Right lobe of liver (tissue), 6 donors: ENCODE data around the gene TMEM139. TPM values are rescaled to one million over a fixed set of nuclear protein-coding genes. Genes with fewer than 3 reads are reported as not detected.
A peak's percentile ranks its signal among the peaks of the same experiment; 100 is the strongest.

Experiments
- ATAC-seq, 4 donors: fragments of 200-7000 bp; cut with Tn5 transposase; one replicate each; pipeline ENCODE4 v1.9.1; 2020; ENCODE audit warnings: mild to moderate bottlenecking in 4 of 4, moderate library complexity in 4 of 4
- DNase-seq, 3 donors: peaks; one replicate each; pipeline ENCODE4 v3.0.0-alpha.2; 2020
- H3K27ac ChIP-seq, 3 donors: fragments of 200-600 bp; one replicate each; pipeline ENCODE4 v1.8.0; 2022
- H3K27me3 ChIP-seq, 2 donors: fragments of 200-600 bp; one replicate each; pipeline ENCODE4 v1.8.0; 2022
- H3K36me3 ChIP-seq, 4 donors: fragments of 200-600 bp; sonication (generic) in 1 of 4; one replicate each; pipeline versions ENCODE4 v1.5.1 to v1.8.0; 2017 to 2022; ENCODE audit warnings: control low read depth in 1 of 4
- H3K4me1 ChIP-seq, 4 donors: fragments of 200-600 bp; sonication (generic) in 1 of 4; one replicate each; pipeline versions ENCODE4 v1.5.1 to v1.8.0; 2017 to 2022; ENCODE audit warnings: control low read depth in 1 of 4
- H3K4me3 ChIP-seq, 3 donors: fragments of 200-600 bp; one replicate each; pipeline ENCODE4 v1.8.0; 2022
- H3K9me3 ChIP-seq, 4 donors: fragments of 200-600 bp; sonication (generic) in 1 of 4; one replicate each; pipeline versions ENCODE4 v1.5.1 to v1.8.0; 2017 to 2022; ENCODE audit warnings: control low read depth in 1 of 4
- CTCF ChIP-seq, 4 donors: fragments of 200-600 bp in 3 of 4; fragments of 450-650 bp in 1 of 4; IDR thresholded peaks; one replicate each; pipeline versions ENCODE4 v1.5.1 to v1.8.0; 2016 to 2022; ENCODE audit warnings: antibody characterized with exemption in 4 of 4, mild to moderate bottlenecking in 2 of 4
- POLR2A ChIP-seq: fragments of 450-650 bp; IDR thresholded peaks from one replicate; pipeline ENCODE4 v1.6.1; 2017; ENCODE audit warnings: antibody characterized with exemption, mild to moderate bottlenecking
- WGBS: methylation state at CpG from one replicate; pipeline ENCODE4 v1.1.6; 2018; ENCODE audit warnings: low coverage, low lambda C conversion rate; ENCODE audit not compliant: insufficient coverage; ENCODE audit errors: missing lambda C conversion rate; 5-methylcytosine and 5-hydroxymethylcytosine counted together
- intact Hi-C, 2 donors: fragments of 100-400 bp; cut with DNase I; formaldehyde crosslinking; loops; one replicate each; pipeline versions ENCODE4 v1.11.2 to v1.14.1; 2022
- total RNA-seq, 6 experiments: library from RNA; depleted of rRNA in 2 of 6; stranded (reverse); fragments of >200 nt in 2 of 6; fragmentation: NEBNext Ultra II Directional in 3 of 6; extraction: Animal tissue kit (Norgen Biotek cat#: 25700) in 3 of 6; gene quantifications; one replicate each; pipeline versions ENCODE4 v1.1.0 to v1.2.4, GENCODE V29; 2016 to 2023
- donor health status: DM: no; HTN: yes; CAD: no.
- donor health status: DM: no; HTN: no; CAD: no.
- donor health status: DM: no; HTN: no; CAD: no.
- donor health status: DM: no; HTN: yes; CAD: no.
- donor health status: DM: no; HTN: yes; CAD: no.

Gene TMEM139
- total RNA-seq, 6 experiments from 2014 or later: 7.0 to 20.8 (median 14.8) TPM

DNA sequence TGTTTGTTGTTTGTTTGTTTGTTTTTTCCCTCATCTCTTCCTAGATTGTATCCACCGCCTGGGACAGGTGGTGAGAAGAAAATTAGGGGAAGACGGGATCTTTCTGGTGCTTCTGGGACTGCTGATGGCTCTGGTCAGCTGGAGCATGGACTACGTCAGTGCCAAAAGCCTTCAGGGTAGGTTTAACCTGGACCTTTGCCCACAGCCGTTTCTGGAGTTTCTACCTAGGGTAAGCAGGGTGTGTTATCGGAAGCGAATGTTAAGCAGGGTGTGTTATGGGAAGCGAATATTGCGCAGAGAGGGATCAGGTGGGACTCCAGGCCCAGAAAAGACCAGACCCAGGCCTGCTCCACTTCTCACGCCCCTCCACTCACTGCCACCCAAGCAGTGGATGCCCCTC is 35.9 kb downstream of the TMEM139 start:
- intact Hi-C loops: loop anchor here (5.0 to 10.0 kb wide), 2 partner anchors 94 to 97 kb away; no protein-coding TSS in a partner anchor

GRCh38 chr7:143321242-143321641 is 36.5 kb downstream of the TMEM139 start:
- Histone ChIP-seq H3K27ac (no peak overlapping the region), H3K27me3 (no peaks in the 10 kb centered on the region), H3K4me3 (no peak overlapping the region), H3K4me1 (peaks cover 0 to 30% (median 13%) of the 10 kb centered on the region in 4 donors), H3K36me3 (no peaks in the 10 kb centered on the region), H3K9me3 (no peaks in the 10 kb centered on the region)
- DNase-seq: no peak
- no peak for ATAC-seq
- intact Hi-C loops: loop anchor here (5.0 to 10.0 kb wide), 2 partner anchors 94 to 96 kb away; no protein-coding TSS in a partner anchor
- TF ChIP-seq POLR2A (no peak), CTCF (IDR thresholded peaks at IDR 0.05) (no peak)
- WGBS: 88% methylated on average over 2 of the region's 10 CpGs

More for the DNA sequence above, 35.9 kb downstream of the TMEM139 start:
- H3K4me1 ChIP-seq: peaks cover 0 to 30% (median 13%) of the 10 kb centered on the region in 4 donors
- H3K4me3 ChIP-seq: no peak overlapping the region
- ATAC-seq (peak; percentile 11 to 49 (median 37)), DNase-seq (peak; percentile 59 to 76 (median 69))
- no peak overlapping the region for H3K27ac ChIP-seq
- H3K36me3 ChIP-seq: no peaks in the 10 kb centered on the region
- TF ChIP-seq POLR2A: no peak
- TF ChIP-seq CTCF (IDR thresholded peaks at IDR 0.05): no peak
- no peaks in the 10 kb centered on the region for H3K27me3 ChIP-seq
- WGBS: 37% methylated on average over 6 of the region's 9 CpGs
- no peaks in the 10 kb centered on the region for H3K9me3 ChIP-seq

DNA sequence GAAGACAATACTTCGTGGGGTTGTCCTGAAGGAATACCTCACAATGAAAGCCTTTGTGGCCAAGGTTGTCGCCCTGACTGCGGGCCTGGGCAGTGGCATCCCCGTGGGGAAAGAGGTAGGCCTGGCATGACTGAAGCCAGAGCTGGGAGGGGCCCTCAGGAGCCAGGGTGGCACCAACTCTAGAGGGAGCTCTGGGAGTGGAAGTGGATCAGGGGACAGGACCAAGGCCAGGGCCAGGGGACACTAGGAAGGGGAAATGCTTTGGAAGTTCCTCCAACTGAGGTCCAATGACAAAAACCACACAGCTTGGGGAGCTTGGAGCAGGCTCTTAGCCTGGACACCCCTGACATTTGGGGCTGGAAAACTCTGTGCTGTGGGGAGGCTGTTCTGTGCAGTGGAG is 37.0 kb downstream of the TMEM139 start:
- no peak overlapping the region for H3K4me3 ChIP-seq
- ATAC-seq (peak; percentile 33 to 56 (median 46)), DNase-seq (peak; percentile 58 to 63 (median 60))
- H3K4me1 ChIP-seq: peaks cover 0 to 28% (median 12%) of the 10 kb centered on the region in 4 donors
- intact Hi-C loops: loop anchor here (5.0 to 10.0 kb wide), 2 partner anchors 93 to 96 kb away; no protein-coding TSS in a partner anchor
- TF ChIP-seq POLR2A: no peak
- peak; percentile 20 to 43 (median 24) for TF ChIP-seq CTCF (IDR thresholded peaks at IDR 0.05)
- no peaks in the 10 kb centered on the region for H3K9me3 ChIP-seq
- no peaks in the 10 kb centered on the region for H3K36me3 ChIP-seq
- 52% methylated on average over 4 of the region's 4 CpGs for WGBS
- H3K27me3 ChIP-seq: no peaks in the 10 kb centered on the region
- H3K27ac ChIP-seq: no peak overlapping the region

GRCh38 chr7:143322760-143323633 is 38.2 kb downstream of the TMEM139 start:
- Histone ChIP-seq H3K4me1 (peaks cover 0 to 18% (median 7%) of the 10 kb centered on the region in 4 donors), H3K9me3 (no peaks in the 10 kb centered on the region), H3K27ac (no peak overlapping the region), H3K4me3 (no peak overlapping the region), H3K36me3 (no peaks in the 10 kb centered on the region), H3K27me3 (no peaks in the 10 kb centered on the region)
- 58% methylated on average over 13 of the region's 23 CpGs for WGBS
- ATAC-seq (peak in 1 of 4 donors; percentile 8), DNase-seq (no peak)
- intact Hi-C loops: loop anchor here (5.0 to 10.0 kb wide), 2 partner anchors 92 to 94 kb away; no protein-coding TSS in a partner anchor
- TF ChIP-seq CTCF (IDR thresholded peaks at IDR 0.05): no peak
- TF ChIP-seq POLR2A: no peak
